SKM-1 (cell line): ENCODE data around the gene RASA3.

Experiments
- DNase-seq: peaks from one replicate; lab custom pipeline; 2025; ENCODE audit not compliant: unreplicated experiment; lab: John Stamatoyannopoulos, UW

Gene RASA3

GRCh38 chr13:114057166-114058050 lies 75.0 kb downstream of the RASA3 start:
- no peak for DNase-seq

- no peak for DNase-seq
Measured at GRCh38 chr13:114056205-114057013, 76.0 kb downstream of the RASA3 start.

- DNase-seq = no peak
Measured at GRCh38 chr13:114055766-114056165, 76.7 kb downstream of the RASA3 start.

- no peak for DNase-seq
Measured at GRCh38 chr13:114054830-114055439, 77.5 kb downstream of the RASA3 start.

- no peak for DNase-seq
Measured at GRCh38 chr13:114054264-114054663, 78.2 kb downstream of the RASA3 start.

- DNase-seq = no peak
Measured at GRCh38 chr13:114053026-114053425, 79.4 kb downstream of the RASA3 start.

- no peak for DNase-seq
Measured at GRCh38 chr13:114050536-114051450, 81.6 kb downstream of the RASA3 start.

GRCh38 chr13:114049626-114050101 lies 82.8 kb downstream of the RASA3 start:
- DNase-seq = no peak

GRCh38 chr13:114049026-114049425 lies 83.4 kb downstream of the RASA3 start:
- no peak for DNase-seq

- DNase-seq = no peak
Measured at GRCh38 chr13:114048443-114048842, 84.0 kb downstream of the RASA3 start.

- DNase-seq = no peak
Measured at GRCh38 chr13:114047358-114047881, 85.0 kb downstream of the RASA3 start.

GRCh38 chr13:114046431-114046975 lies 85.9 kb downstream of the RASA3 start:
- DNase-seq = no peak

- DNase-seq = no peak
Measured at GRCh38 chr13:114045113-114045735, 87.2 kb downstream of the RASA3 start.

GRCh38 chr13:114044486-114044885 lies 87.9 kb downstream of the RASA3 start:
- peak; percentile 45 for DNase-seq

GRCh38 chr13:114043421-114044053 lies 88.9 kb downstream of the RASA3 start:
- peak; percentile 87 for DNase-seq

- DNase-seq = no peak
Measured at GRCh38 chr13:114042066-114042815, 90.2 kb downstream of the RASA3 start.

GRCh38 chr13:114041493-114041892 lies 90.9 kb downstream of the RASA3 start:
- DNase-seq = no peak

GRCh38 chr13:114039471-114040141 lies 92.8 kb downstream of the RASA3 start:
- no peak for DNase-seq
